GM19043 (cell line): ENCODE results near the gene ANKH.
"Not testable (repeated sequence)": the region's sequence is repeated elsewhere in the genome, so short reads cannot be mapped to it uniquely, and the experiment has no call there.

ENCODE experiments used
- ATAC-seq: cut with Tn5 transposase; IDR thresholded peaks from one replicate; pipeline ENCODE4 v1.9.1; 2021; ENCODE audit warnings: low read depth; ENCODE audit not compliant: unreplicated experiment

Gene ANKH

GRCh38 chr5:14871214-14872069, at the start of gene ANKH:
TSS of gene ANKH (minus strand) at chr5:14871778. CDS start at chr5:14871447, 331 bp downstream.
- peak; percentile 74 for ATAC-seq

GRCh38 chr5:14920121-14920520, 48.5 kb upstream of the ANKH start:
- ATAC-seq = no peak

- not testable (repeated sequence) for ATAC-seq
Measured at GRCh38 chr5:14919106-14919505, 47.5 kb upstream of the ANKH start.

- no peak for ATAC-seq
Measured at GRCh38 chr5:14917719-14918118, 46.1 kb upstream of the ANKH start.

- no peak for ATAC-seq
Measured at GRCh38 chr5:14915291-14915952, 43.8 kb upstream of the ANKH start.

GRCh38 chr5:14914623-14915260, 43.2 kb upstream of the ANKH start:
- ATAC-seq = no peak

- no peak for ATAC-seq
Measured at GRCh38 chr5:14914193-14914592, 42.6 kb upstream of the ANKH start.

- ATAC-seq = no peak
Measured at GRCh38 chr5:14913096-14913495, 41.5 kb upstream of the ANKH start.

GRCh38 chr5:14912206-14912605, 40.6 kb upstream of the ANKH start:
- ATAC-seq = no peak

- ATAC-seq = no peak
Measured at GRCh38 chr5:14909369-14909768, 37.8 kb upstream of the ANKH start.

GRCh38 chr5:14908172-14908571, 36.6 kb upstream of the ANKH start:
- ATAC-seq = no peak

- ATAC-seq = no peak
Measured at GRCh38 chr5:14906628-14907027, 35.0 kb upstream of the ANKH start.

- no peak for ATAC-seq
Measured at GRCh38 chr5:14902826-14903560, 31.4 kb upstream of the ANKH start.

GRCh38 chr5:14901462-14902051, 30.0 kb upstream of the ANKH start:
- ATAC-seq = no peak

- ATAC-seq = no peak
Measured at GRCh38 chr5:14900693-14901461, 29.3 kb upstream of the ANKH start.

GRCh38 chr5:14896131-14896530, 24.6 kb upstream of the ANKH start:
- ATAC-seq = no peak

- no peak for ATAC-seq
Measured at GRCh38 chr5:14895301-14895700, 23.7 kb upstream of the ANKH start.

- no peak for ATAC-seq
Measured at GRCh38 chr5:14894748-14895147, 23.2 kb upstream of the ANKH start.

- ATAC-seq = no peak
Measured at GRCh38 chr5:14893381-14893780, 21.8 kb upstream of the ANKH start.

GRCh38 chr5:14890846-14891245, 19.3 kb upstream of the ANKH start:
- ATAC-seq = no peak
